Thyroid gland (tissue), 4 donors: ENCODE data around the gene CFHR4. TPM values are rescaled to one million over a fixed set of nuclear protein-coding genes. Genes with fewer than 3 reads are reported as not detected.

ENCODE experiments used
- DNase-seq, 2 donors: peaks; one replicate each; pipeline ENCODE4 v3.0.0-alpha.2; 2019
- H3K27ac ChIP-seq, 3 donors: fragments of 200-600 bp; sonication (generic); 1 replicate in 2 of 3; 2 replicates in 1 of 3; pipeline ENCODE4 v1.5.1; 2016 to 2019; ENCODE audit warnings: mild to moderate bottlenecking in 1 of 3, moderate library complexity in 1 of 3
- H3K27me3 ChIP-seq: fragments of 200-600 bp; sonication (generic); one replicate; pipeline ENCODE4 v1.5.1; 2019
- H3K36me3 ChIP-seq, 2 donors: fragments of 200-600 bp; sonication (generic); one replicate each; pipeline ENCODE4 v1.5.1; 2016 to 2019
- H3K4me1 ChIP-seq, 2 donors: fragments of 200-600 bp; sonication (generic); one replicate each; pipeline ENCODE4 v1.5.1; 2017 to 2019
- H3K4me3 ChIP-seq, 3 donors: fragments of 200-600 bp; sonication (generic); replicated peaks in 1 of 3; 1 replicate in 2 of 3; 2 replicates in 1 of 3; pipeline ENCODE4 v1.5.1; 2016; ENCODE audit warnings: mild to moderate bottlenecking in 1 of 3
- H3K9me3 ChIP-seq: fragments of 200-600 bp; sonication (generic); one replicate; pipeline ENCODE4 v1.5.1; 2017
- CTCF ChIP-seq, 6 experiments: fragments of 200-600 bp in 3 of 6; fragments of 450-650 bp in 3 of 6; sonication (generic) in 3 of 6; IDR thresholded peaks; one replicate each; pipeline ENCODE4 v1.5.1; 2016 to 2019; ENCODE audit warnings: antibody characterized with exemption in 6 of 6, mild to moderate bottlenecking in 2 of 6, inconsistent platforms in 1 of 6, moderate library complexity in 1 of 6
- POLR2A ChIP-seq, 2 donors: fragments of 450-650 bp; IDR thresholded peaks; one replicate each; pipeline ENCODE4 v1.6.1; 2017; ENCODE audit warnings: antibody characterized with exemption in 2 of 2, mild to moderate bottlenecking in 2 of 2, moderate library complexity in 1 of 2
- WGBS, 2 donors: methylation state at CpG; one replicate each; pipeline ENCODE4 v1.1.5; 2017; 5-methylcytosine and 5-hydroxymethylcytosine counted together
- intact Hi-C: fragments of 100-400 bp; cut with DNase I; formaldehyde crosslinking; loops from one replicate; pipeline ENCODE4 v1.15.1; 2023
- total RNA-seq, 4 donors: library from RNA; depleted of rRNA; stranded (reverse); fragments of >200 nt; gene quantifications; one replicate each; pipeline ENCODE4 v1.2.3, GENCODE V29; 2016

The CFHR4 gene
- total RNA-seq, 4 donors from 2014 or later = not detected

GRCh38 chr1:196860323-196860884, 27.4 kb upstream of the CFHR4 start:
- H3K36me3 ChIP-seq = no peaks in the 10 kb centered on the region
- no peaks in the 10 kb centered on the region for H3K27me3 ChIP-seq
- H3K4me3 ChIP-seq = no peak overlapping the region
- DNase-seq = no peak
- TF ChIP-seq POLR2A (IDR thresholded peaks at IDR 0.05) (no peak), CTCF (IDR thresholded peaks at IDR 0.05) (no peak)
- no peaks in the 10 kb centered on the region for H3K4me1 ChIP-seq
- WGBS, 2 donors = 89 to 97% methylated on average over 1 of the region's 1 CpG
- H3K9me3 ChIP-seq = no peaks in the 10 kb centered on the region
- H3K27ac ChIP-seq = no peak overlapping the region
- intact Hi-C loops = no loop called here

- Histone ChIP-seq H3K4me1 (no peaks in the 10 kb centered on the region), H3K27ac (no peak overlapping the region), H3K27me3 (no peaks in the 10 kb centered on the region), H3K4me3 (no peak overlapping the region), H3K36me3 (no peaks in the 10 kb centered on the region), H3K9me3 (no peaks in the 10 kb centered on the region)
- intact Hi-C loops = no loop called here
- no peak for TF ChIP-seq POLR2A (IDR thresholded peaks at IDR 0.05)
- no peak for TF ChIP-seq CTCF (IDR thresholded peaks at IDR 0.05)
- no peak for DNase-seq
- WGBS, 2 donors = 69 to 72% methylated on average over 2 of the region's 2 CpGs
Measured at GRCh38 chr1:196861429-196861828, 26.4 kb upstream of the CFHR4 start.

GRCh38 chr1:196866974-196867373, 20.9 kb upstream of the CFHR4 start:
- no peak for DNase-seq
- no peak overlapping the region for H3K27ac ChIP-seq
- H3K36me3 ChIP-seq = no peaks in the 10 kb centered on the region
- intact Hi-C loops = no loop called here
- H3K27me3 ChIP-seq = no peaks in the 10 kb centered on the region
- no peaks in the 10 kb centered on the region for H3K4me1 ChIP-seq
- H3K4me3 ChIP-seq = no peak overlapping the region
- 100% methylated on average over 1 of the region's 1 CpG for WGBS, 2 donors
- no peaks in the 10 kb centered on the region for H3K9me3 ChIP-seq
- TF ChIP-seq CTCF (IDR thresholded peaks at IDR 0.05) = no peak
- TF ChIP-seq POLR2A (IDR thresholded peaks at IDR 0.05) = no peak

GRCh38 chr1:196873385-196873784, 14.5 kb upstream of the CFHR4 start:
- H3K4me1 ChIP-seq = no peaks in the 10 kb centered on the region
- no peak for DNase-seq
- TF ChIP-seq CTCF (IDR thresholded peaks at IDR 0.05) (no peak), POLR2A (IDR thresholded peaks at IDR 0.05) (no peak)
- no peak overlapping the region for H3K4me3 ChIP-seq
- 52 to 55% methylated on average over 4 of the region's 4 CpGs for WGBS, 2 donors
- H3K27me3 ChIP-seq = no peaks in the 10 kb centered on the region
- no peaks in the 10 kb centered on the region for H3K9me3 ChIP-seq
- no peak overlapping the region for H3K27ac ChIP-seq
- intact Hi-C loops = no loop called here
- H3K36me3 ChIP-seq = no peaks in the 10 kb centered on the region

- Histone ChIP-seq H3K9me3 (no peaks in the 10 kb centered on the region), H3K36me3 (no peaks in the 10 kb centered on the region), H3K4me3 (no peak overlapping the region), H3K27me3 (no peaks in the 10 kb centered on the region), H3K4me1 (no peaks in the 10 kb centered on the region), H3K27ac (no peak overlapping the region)
- intact Hi-C loops = no loop called here
- TF ChIP-seq CTCF (IDR thresholded peaks at IDR 0.05) (no peak), POLR2A (IDR thresholded peaks at IDR 0.05) (no peak)
- WGBS, 2 donors = 87 to 93% methylated on average over 3 of the region's 3 CpGs
- DNase-seq = no peak
Measured at GRCh38 chr1:196875935-196876334, 11.9 kb upstream of the CFHR4 start.
